ENCODE results near the gene CORO6. TPM values are rescaled to one million over a fixed set of nuclear protein-coding genes. Genes with fewer than 3 reads are reported as not detected.

CORO6 gene
- total and polyA plus RNA-seq, 4 donors, result 0.23 to 3.0 (median 0.59) TPM

GRCh38 chr17:29617125-29617480 is 5.6 kb downstream of the CORO6 start (continued):
- TF ChIP-seq FOXA2 (IDR thresholded peaks at IDR 0.05) (no peak), RXRA (IDR thresholded peaks at IDR 0.05) (no peak)

- 21% methylated on average over 32 of the region's 32 CpGs for WGBS
- Histone ChIP-seq H3K27me3 (ENCODE audit: control insufficient read depth in 4 of 4, insufficient read depth in 4 of 4, low read length in 3 of 4) (peaks cover 0 to 10% (median 2%) of the 10 kb centered on the region in 4 donors), H3K4me3 (ENCODE audit: low read depth in 1 of 3, low read length in 3 of 3) (no peak overlapping the region), H3K9ac (ENCODE audit: low read depth in 1 of 2, low read length in 2 of 2) (no peak overlapping the region), H3K4me1 (ENCODE audit: control insufficient read depth in 4 of 4, insufficient read depth in 4 of 4, low read length in 3 of 4) (peaks cover 19 to 51% (median 38%) of the 10 kb centered on the region in 4 donors), H3K36me3 (ENCODE audit: control insufficient read depth in 4 of 4, insufficient read depth in 3 of 4, low read depth in 1 of 4, low read length in 3 of 4) (no peaks in the 10 kb centered on the region), H3K27ac (ENCODE audit: low read depth in 1 of 2, low read length in 2 of 2) (no peak overlapping the region), H3K9me3 (ENCODE audit: control insufficient read depth in 4 of 4, low read length in 3 of 4) (no peaks in the 10 kb centered on the region)
- TF ChIP-seq CTCF (IDR thresholded peaks at IDR 0.05; ENCODE audit: low read depth, low read length, missing input control) (peak; percentile 3), FOXA1 (IDR thresholded peaks at IDR 0.05) (no peak)
- no peak for DNase-seq (ENCODE audit: low spot score)
These were observed 6.2 kb downstream of the CORO6 start for GRCh38 chr17:29616300-29617048.

GRCh38 chr17:29615492-29616299 is 7.0 kb downstream of the CORO6 start:
- TF ChIP-seq SP1 (IDR thresholded peaks at IDR 0.05), result peak; percentile 42
- no peak for TF ChIP-seq FOXA1 (IDR thresholded peaks at IDR 0.05)
- TF ChIP-seq RAD21 (IDR thresholded peaks at IDR 0.05), result peak in 1 of 2 donors; percentile 16
- peak in 1 of 2 donors; percentile 28 for TF ChIP-seq HNF4A (conservative IDR thresholded peaks at IDR 0.05)
- Histone ChIP-seq H3K27me3 (ENCODE audit: control insufficient read depth in 4 of 4, insufficient read depth in 4 of 4, low read length in 3 of 4) (peaks cover 0 to 10% (median 2%) of the 10 kb centered on the region in 4 donors), H3K9me3 (ENCODE audit: control insufficient read depth in 4 of 4, low read length in 3 of 4) (no peaks in the 10 kb centered on the region), H3K4me3 (ENCODE audit: low read depth in 1 of 3, low read length in 3 of 3) (peak overlapping the region in 2 of 3 donors; percentile 15 to 37), H3K4me1 (ENCODE audit: control insufficient read depth in 4 of 4, insufficient read depth in 4 of 4, low read length in 3 of 4) (peaks cover 19 to 51% (median 38%) of the 10 kb centered on the region in 4 donors), H3K36me3 (ENCODE audit: control insufficient read depth in 4 of 4, insufficient read depth in 3 of 4, low read depth in 1 of 4, low read length in 3 of 4) (no peaks in the 10 kb centered on the region), H3K9ac (ENCODE audit: low read depth in 1 of 2, low read length in 2 of 2) (no peak overlapping the region), H3K27ac (ENCODE audit: low read depth in 1 of 2, low read length in 2 of 2) (no peak overlapping the region)
- 3% methylated on average over 74 of the region's 74 CpGs for WGBS
- peak; percentile 81 for DNase-seq (ENCODE audit: low spot score)

GRCh38 chr17:29615048-29615385 is 7.7 kb downstream of the CORO6 start:
- no peak for DNase-seq (ENCODE audit: low spot score)
- H3K36me3 ChIP-seq (ENCODE audit: control insufficient read depth in 4 of 4, insufficient read depth in 3 of 4, low read depth in 1 of 4, low read length in 3 of 4), result no peaks in the 10 kb centered on the region
- H3K9ac ChIP-seq (ENCODE audit: low read depth in 1 of 2, low read length in 2 of 2), result no peak overlapping the region
- H3K4me3 ChIP-seq (ENCODE audit: low read depth in 1 of 3, low read length in 3 of 3), result no peak overlapping the region
- no peaks in the 10 kb centered on the region for H3K9me3 ChIP-seq (ENCODE audit: control insufficient read depth in 4 of 4, low read length in 3 of 4)
- peaks cover 19 to 51% (median 38%) of the 10 kb centered on the region in 4 donors for H3K4me1 ChIP-seq (ENCODE audit: control insufficient read depth in 4 of 4, insufficient read depth in 4 of 4, low read length in 3 of 4)
- 15% methylated on average over 15 of the region's 15 CpGs for WGBS
- H3K27me3 ChIP-seq (ENCODE audit: control insufficient read depth in 4 of 4, insufficient read depth in 4 of 4, low read length in 3 of 4), result peaks cover 0 to 10% (median 2%) of the 10 kb centered on the region in 4 donors
- TF ChIP-seq CTCF (IDR thresholded peaks at IDR 0.05; ENCODE audit: low read depth, low read length, missing input control) (peak; percentile 0), SP1 (IDR thresholded peaks at IDR 0.05) (no peak)
- H3K27ac ChIP-seq (ENCODE audit: low read depth in 1 of 2, low read length in 2 of 2), result no peak overlapping the region
